Measurements from ENCODE around the gene MFN2.
"Not testable (repeated sequence)": the region's sequence is repeated elsewhere in the genome, so short reads cannot be mapped to it uniquely, and the experiment has no call there.

The MFN2 gene

GRCh38 chr1:12028957-12029511 is 48.8 kb downstream of the MFN2 start:
- no peak for DNase-seq

- DNase-seq: no peak
Observed at GRCh38 chr1:12029720-12030339, 49.6 kb downstream of the MFN2 start.

- DNase-seq: no peak
Observed at GRCh38 chr1:12031039-12031980, 51.1 kb downstream of the MFN2 start.

GRCh38 chr1:12032161-12032621 is 51.9 kb downstream of the MFN2 start:
- no peak for DNase-seq

- DNase-seq: not testable (repeated sequence)
Observed at GRCh38 chr1:12033441-12033840, 53.2 kb downstream of the MFN2 start.

- no peak for DNase-seq
Observed at GRCh38 chr1:12034381-12034801, 54.1 kb downstream of the MFN2 start.

- no peak for DNase-seq
Observed at GRCh38 chr1:12035312-12035711, 55.1 kb downstream of the MFN2 start.

GRCh38 chr1:12037486-12038355 is 57.5 kb downstream of the MFN2 start:
- DNase-seq: no peak

- no peak for DNase-seq
Observed at GRCh38 chr1:12038356-12039163, 58.3 kb downstream of the MFN2 start.

GRCh38 chr1:12039164-12039525 is 58.9 kb downstream of the MFN2 start:
- no peak for DNase-seq

GRCh38 chr1:12039824-12040456 is 59.7 kb downstream of the MFN2 start:
- DNase-seq: not testable (repeated sequence)

- no peak for DNase-seq
Observed at GRCh38 chr1:12040457-12041051, 60.3 kb downstream of the MFN2 start.

GRCh38 chr1:12044187-12044877 is 64.1 kb downstream of the MFN2 start:
- not testable (repeated sequence) for DNase-seq

GRCh38 chr1:12046749-12047119 is 66.5 kb downstream of the MFN2 start:
- no peak for DNase-seq

- DNase-seq: no peak
Observed at GRCh38 chr1:12047120-12047876, 67.1 kb downstream of the MFN2 start.

- DNase-seq: no peak
Observed at GRCh38 chr1:12048372-12048771, 68.1 kb downstream of the MFN2 start.

- DNase-seq: peak; percentile 26
Observed at GRCh38 chr1:12049616-12050015, 69.4 kb downstream of the MFN2 start.

- DNase-seq: no peak
Observed at GRCh38 chr1:12051361-12051760, 71.1 kb downstream of the MFN2 start.

GRCh38 chr1:12052008-12052573 is 71.8 kb downstream of the MFN2 start:
- no peak for DNase-seq
